Occipital lobe (tissue), 2 donors: Measurements from ENCODE around the gene G6PC2. TPM values are rescaled to one million over a fixed set of nuclear protein-coding genes. Genes with fewer than 3 reads are reported as not detected.
"Not testable (repeated sequence)": the region's sequence is repeated elsewhere in the genome, so short reads cannot be mapped to it uniquely, and the experiment has no call there.

Source experiments
- DNase-seq: peaks from one replicate; lab custom pipeline; 2025; lab: John Stamatoyannopoulos, UW
- total RNA-seq: library from RNA; depleted of rRNA; stranded (reverse); fragments of >200 nt; gene quantifications from one replicate; pipeline ENCODE4 v1.2.3, GENCODE V29; 2014

G6PC2 gene
- total RNA-seq, 1 donor from 2014 or later = not detected

DNA sequence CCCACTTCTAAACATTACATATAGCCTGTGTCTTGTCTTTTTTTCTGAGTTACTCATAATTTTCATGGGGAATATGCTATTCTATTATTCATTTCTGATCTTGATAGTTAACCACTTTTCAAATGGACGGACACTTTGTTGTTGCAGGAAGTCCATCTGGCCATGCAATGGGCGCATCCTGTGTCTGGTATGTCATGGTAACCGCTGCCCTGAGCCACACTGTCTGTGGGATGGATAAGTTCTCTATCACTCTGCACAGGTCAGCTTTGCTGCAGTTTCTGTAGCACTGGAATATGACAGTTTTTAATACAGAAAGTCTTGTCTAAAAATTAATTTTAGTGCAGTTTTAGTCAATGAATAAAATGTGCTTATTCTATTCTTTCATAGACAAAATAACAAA lies 3.3 kb downstream of the G6PC2 start:
- DNase-seq = no peak

DNA sequence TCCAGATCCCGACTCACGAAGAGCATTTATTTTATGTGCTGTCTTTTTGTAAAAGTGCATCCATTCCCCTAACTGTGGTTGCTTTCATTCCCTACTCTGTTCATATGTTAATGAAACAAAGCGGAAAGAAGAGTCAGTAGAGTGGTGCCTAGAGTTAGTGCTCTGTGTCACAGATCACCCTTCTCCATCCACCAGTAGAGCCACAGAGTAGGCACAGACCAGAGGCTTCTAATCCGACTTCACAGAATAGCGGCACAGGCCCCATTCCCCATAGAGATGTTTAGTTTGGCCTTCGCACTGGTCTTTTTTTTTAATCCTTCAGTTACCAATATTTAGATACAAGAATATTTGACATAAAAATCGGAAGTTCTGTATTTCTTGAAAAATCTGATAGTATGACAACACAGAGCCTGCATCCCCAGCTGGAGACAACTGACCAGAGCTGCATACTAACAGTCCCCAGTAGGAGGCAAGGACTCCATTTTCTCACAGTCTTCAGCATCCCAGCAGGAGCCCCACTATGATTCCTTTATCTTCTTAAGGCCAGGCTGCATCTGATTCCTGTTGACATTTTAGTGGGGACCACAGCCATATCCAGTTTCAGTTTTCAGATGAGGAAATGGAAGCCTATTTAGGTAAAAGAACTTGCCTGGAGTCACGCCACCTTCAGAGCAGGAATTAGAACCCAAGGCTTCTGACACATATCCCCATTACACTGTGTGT lies 7.0 kb downstream of the G6PC2 start:
- DNase-seq = no peak

- DNase-seq = no peak
Measured at GRCh38 chr2:168910330-168910729, 9.2 kb downstream of the G6PC2 start.

DNA sequence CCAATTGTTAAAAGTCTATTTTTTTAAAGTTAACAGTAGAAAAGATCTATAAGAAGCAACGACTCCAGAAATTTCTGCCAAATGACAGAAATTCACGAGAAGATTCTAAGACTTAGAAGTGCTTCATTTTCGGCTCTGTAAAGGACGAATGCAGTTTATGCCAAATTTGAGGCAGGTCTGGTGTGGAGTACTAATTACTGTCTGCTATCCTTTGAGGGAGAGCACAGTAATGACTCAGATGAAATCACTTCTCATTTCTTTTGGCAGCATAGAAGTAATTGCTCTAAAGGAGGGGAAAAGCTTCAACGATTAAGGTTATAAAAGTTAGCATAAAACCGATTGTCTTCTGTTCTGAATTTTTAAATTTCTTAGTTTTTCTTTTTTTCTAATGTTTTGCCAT lies 11.4 kb downstream of the G6PC2 start:
- DNase-seq = no peak

GRCh38 chr2:168912901-168913369 lies 11.8 kb downstream of the G6PC2 start:
- DNase-seq = peak; percentile 68

DNA sequence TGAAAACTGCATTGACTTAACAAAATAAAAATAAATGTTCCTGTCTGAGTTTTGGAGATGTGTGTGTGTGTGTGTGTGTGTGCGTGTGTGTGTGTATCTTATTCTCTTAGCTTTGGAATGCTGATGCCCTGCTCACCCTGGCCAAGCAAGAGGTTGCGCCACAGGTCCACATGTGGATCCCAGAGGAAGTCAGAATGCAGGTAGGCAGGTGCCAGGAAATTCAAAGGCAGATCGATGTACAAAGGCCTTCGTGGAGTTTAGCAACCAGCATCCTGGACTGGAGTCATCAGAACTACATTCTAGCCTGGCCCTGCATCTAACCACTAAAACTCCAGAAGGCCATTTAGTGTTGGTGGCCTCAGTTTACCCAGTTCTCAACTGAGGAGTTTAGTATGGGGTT lies 12.4 kb downstream of the G6PC2 start:
- DNase-seq = no peak

- DNase-seq = peak; percentile 13
Measured at GRCh38 chr2:168915441-168916330, 14.6 kb downstream of the G6PC2 start.

- DNase-seq = no peak
Measured at GRCh38 chr2:168916331-168916675, 15.2 kb downstream of the G6PC2 start.

- no peak for DNase-seq
Measured at GRCh38 chr2:168920504-168921157, 19.5 kb downstream of the G6PC2 start.

DNA sequence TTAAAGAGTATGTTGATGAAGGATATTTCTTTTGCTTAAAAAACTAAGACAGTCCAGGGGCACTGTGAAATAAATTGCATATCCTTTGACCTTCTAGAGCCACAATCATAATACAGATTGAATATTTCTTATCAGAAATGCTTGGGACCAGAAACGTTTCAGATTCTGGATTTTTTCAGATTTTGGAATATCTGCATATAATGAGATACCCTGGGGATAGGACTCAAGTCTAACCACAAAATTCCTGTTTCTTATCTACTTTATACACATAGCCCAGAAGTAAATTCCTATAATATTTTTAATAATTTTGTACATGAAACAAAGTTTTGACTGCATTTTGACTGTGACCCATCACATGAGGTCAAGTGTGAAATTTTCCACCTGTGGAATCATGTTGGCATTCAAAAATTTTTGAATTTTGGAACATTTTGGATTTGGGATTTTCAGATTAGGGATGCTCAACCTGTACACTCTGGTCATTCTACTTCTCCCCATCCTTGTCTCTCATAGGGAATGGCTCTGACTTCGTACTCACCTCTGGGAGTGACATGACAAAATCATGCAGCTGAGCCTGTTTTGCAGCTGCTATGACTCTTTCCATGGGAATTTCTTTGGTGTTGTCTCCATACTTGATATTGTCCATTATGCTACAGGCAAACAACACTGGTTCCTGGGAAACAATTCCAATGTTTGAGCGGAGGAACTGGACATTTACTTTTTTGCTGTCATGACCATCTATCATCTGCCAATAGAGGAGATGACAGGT lies 25.7 kb downstream of the G6PC2 start:
- no peak for DNase-seq

GRCh38 chr2:168928113-168928831 lies 27.2 kb downstream of the G6PC2 start:
- no peak for DNase-seq

DNA sequence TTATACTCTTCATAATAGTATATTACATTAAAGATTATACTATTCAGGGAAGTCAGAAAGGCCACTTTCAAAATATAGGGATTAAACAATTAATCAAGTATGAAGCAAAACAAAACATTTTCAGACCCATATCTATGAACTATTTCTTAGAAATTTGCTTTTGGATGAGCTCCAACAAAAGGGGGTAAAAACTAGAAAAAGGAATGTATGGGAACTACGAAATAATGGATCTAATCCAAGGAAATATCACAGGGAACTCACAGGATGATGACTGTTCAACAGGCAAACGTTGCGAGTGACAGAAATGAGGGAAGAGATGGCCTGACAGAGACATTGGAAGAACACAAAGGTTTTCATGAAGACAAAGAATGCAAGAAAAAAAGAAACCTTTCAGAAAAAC lies 27.9 kb downstream of the G6PC2 start:
- DNase-seq = no peak

GRCh38 chr2:168930242-168930641 lies 29.2 kb downstream of the G6PC2 start:
- no peak for DNase-seq

GRCh38 chr2:168932174-168932573 lies 31.1 kb downstream of the G6PC2 start:
- not testable (repeated sequence) for DNase-seq

DNA sequence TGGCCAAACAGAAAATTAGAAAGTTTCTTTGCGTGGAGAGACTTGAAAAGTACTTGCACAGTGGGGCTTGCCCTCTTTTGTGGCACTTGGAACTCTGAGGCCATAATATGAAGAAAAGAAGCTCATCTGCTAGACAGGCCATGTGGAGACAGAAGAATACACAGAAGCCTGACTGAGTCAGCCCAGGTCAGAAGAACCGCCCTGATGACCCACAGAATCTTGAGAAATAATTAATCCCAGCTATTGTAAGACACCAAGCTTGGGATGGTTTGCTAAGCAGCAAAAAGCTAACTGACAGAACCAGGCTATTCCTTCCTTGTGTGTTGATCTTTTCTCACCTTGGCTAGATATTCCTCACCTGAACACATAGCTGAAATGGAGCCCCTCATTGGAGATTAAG lies 33.7 kb downstream of the G6PC2 start:
- DNase-seq = no peak

DNA sequence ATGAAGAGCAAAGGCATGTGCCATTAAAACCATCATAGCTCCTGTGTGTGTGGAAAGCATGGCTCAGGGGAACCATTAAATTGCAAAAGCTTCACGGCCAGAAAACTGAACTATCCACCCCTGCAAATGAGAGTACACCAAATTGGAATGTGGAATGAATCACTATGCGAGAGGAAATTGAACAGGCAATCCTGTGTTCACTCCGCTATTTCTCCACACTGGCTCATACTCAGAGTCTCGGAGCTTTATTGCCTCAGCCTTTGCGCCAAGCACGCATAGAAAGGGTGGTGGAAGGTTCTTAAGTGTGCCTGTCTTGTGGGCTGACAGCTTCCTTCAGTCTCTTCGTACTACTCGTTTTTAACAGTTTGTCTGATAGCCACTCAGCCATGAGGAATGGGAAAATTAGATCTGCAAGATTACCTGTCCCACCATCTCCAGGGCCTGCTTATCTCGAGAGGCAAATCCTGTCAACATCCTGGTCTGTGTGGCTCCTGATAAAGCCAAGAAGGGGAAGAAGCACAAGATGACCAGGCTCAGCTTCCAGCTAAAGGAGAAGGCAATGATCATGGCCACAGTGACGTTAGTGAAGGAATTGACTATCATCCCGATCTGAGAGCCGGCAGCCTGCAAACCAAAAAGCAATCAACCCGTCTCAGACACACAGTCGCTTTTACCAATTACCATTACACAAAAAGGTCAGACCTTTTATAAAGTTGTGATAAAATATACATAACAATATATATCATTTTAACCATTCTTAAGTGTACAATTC lies 34.9 kb downstream of the G6PC2 start:
- DNase-seq = no peak

DNA sequence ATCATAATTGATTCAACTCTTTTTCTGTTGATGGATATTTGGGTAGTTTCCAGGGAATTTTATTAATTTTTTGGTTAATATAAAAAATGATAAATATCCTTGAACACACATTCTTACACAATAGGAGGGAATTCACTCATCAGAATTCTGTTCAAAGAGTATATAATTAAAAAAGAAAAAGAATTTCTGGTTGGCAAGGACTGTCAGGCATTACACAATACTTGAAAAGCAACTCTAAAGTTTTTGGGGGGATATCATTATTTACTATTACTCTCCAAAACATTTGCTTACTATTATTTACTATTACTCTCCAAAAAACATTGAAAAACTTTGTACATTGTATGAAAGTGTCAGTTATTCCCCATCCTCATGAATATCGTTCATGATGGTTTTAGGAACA lies 38.0 kb downstream of the G6PC2 start:
- no peak for DNase-seq

DNA sequence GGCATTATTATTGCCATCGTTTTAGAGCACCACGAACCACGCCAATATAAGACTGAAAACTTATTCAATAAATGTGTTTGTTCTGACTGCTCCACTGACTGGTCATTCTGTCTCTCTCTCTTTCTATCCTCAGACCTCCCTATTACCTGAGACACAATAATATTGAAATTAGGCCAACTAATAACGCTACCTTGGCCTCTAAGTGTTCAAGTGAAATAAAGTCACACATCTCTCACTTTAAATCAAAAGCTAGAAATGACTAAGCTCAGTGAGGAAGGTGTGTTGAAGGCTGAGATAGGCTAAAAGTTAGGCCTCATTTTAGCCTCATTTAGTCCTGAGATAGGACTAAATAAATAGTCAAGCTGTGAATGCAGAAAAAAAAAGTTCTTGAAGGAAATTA lies 38.8 kb downstream of the G6PC2 start:
- no peak for DNase-seq

DNA sequence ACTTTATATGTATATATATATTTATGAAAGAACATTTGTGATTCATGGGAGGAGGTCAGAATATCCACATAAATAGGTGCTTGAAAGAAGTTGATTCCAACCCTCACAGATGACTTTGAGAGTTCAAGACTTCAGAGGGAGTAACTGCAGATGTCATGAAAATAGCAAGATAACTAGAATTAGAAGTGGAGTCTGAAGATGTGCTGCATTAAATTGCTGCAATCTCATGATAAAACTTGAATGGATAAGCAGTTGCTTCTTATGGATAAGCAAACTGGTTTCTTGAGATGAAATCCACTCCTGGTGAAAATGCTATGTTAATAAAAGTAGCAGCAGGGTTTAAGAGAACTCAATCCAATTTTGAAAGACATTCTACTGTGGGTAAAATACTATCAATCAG lies 40.2 kb downstream of the G6PC2 start:
- DNase-seq = no peak

DNA sequence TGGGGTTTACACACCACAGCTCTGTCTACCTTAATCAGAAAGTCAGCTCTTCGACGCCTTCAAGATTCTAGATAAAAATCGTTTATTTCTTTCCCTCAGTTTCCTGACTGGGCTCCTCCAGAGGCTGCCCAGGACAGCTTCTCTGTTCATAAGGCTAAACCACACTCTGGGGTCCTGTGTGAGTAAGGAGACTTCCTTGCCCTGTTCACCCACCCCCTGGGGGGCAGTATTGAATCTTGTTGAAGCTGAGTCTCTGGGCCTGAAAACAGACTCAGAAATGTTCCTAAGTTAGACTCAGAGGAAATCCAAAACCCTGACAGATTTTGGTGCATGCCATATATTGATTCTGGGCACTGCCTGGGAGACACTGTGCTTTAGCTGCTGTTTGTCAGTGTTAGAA lies 43.0 kb downstream of the G6PC2 start:
- DNase-seq = no peak
